HPDE6-E6E7 (cell line): ENCODE results near the gene TMEM41A.

Experiments
- DNase-seq: peaks from one replicate; pipeline ENCODE4 v3.0.0; 2011; ENCODE audit warnings: missing footprints; ENCODE audit errors: extremely low spot score

The TMEM41A gene

DNA sequence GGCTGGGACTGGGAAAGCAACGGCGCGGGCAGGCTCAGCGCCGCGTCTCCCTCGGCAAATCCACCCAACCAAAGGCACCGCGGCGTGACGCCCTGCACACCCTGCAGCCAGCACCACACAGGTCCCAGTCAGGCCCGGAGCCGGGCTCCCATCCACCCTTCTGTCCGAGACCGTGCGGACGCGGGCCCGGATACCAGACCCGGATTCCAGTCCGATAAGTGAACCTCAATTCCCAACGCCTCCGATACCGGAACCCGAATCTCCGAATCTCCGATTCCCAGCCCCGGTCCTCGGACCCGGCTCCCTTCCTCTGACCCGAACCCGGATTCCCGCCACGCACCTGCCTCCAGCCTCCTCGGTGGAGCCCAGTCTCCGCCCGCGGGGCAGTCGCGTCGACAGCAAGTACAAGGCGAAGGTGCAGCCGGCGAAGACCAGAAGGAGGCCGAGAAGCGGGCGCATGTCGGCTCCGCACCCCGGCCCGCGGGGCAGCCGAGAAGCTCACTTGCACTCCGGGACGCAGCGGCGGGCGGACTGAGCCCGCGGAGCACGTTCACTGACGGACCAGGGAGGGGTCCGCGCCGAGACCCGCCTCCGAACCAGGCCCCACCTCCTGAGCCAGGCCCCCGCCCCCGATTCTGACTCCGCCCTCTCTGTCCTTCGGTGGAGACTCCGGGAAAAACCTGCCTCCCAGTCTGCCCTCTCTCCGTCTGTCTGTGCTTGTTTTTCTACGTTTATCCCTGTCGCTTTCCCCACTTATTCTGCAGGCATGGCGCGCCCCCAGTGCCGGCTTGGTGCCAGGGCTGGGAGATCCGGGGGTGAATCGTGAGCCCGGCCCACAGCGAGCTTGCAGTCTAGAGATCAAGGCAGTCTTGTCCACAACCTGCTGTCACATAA, at the start of gene TMEM41A:
Gene TMEM41A (minus strand): TSS at position 533 of the 894 bp plus-strand sequence. CDS start 74 bp downstream, at position 459.
- DNase-seq: peak; percentile 94

DNA sequence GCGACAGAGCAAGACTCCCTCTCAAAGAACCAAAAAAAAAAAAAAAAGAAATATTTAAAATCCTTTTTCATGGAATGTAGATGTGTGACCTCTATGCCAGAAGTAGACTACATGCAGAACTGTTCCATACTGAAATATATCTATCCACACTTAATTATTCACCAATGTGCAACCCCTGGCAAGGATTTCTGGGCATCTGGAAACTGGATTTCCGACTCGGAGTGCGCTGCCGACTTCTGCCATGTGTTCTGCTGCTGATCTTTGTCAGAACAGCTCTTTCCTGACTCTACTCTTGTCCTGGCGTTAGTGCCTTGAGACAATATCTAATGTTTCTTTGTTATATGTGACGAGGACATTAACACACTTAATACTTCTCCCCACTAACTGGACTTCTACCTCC, 41.9 kb upstream of the TMEM41A start:
- DNase-seq: no peak

DNA sequence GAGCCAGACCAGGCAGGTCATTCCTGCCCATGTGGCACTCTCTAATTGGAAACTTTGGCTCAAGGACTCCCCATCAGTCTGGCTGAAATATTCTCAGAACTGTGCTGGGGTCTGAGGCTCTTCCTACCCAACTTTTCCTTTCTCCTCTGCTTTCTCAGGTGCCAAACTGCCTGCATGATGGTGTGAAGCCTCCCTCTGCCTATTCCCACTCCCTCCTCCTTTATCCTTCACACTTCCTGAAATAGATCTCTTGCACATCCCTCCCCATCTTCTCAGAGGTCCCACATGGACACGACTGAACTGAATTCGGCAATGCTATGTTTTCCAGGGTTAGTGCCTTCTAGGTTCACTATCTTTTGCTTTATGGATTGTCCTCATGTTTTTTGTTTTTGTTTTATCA, 41.1 kb upstream of the TMEM41A start:
- DNase-seq: no peak

DNA sequence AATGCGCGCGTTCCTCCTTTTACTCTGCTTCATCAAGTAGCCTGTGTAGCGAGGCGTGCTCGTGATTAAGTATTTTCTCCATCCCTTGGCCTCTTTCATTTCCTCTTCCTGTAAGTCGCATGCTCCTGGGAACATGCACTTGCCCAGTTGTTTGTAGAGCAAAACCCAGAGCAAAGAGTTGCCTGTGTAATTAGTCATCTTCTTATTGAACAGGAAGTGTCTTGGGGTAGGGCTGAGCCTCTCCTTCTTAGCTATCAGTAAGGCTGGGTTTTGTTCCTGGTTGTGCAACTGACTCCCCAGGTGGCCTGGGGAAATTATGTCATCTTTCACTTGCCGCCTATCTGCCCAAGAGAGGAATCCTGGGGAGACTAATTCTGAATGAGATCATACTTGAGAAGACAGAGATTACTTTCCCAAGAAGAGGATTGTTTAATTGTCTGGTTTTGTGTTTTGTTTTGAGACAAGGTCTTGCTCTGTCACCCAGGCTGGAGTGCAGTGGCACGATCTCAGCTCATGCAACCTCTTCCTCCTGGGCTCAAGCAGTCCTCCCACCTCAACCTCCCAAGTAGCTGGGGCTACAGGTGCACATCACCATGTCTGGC, 38.6 kb upstream of the TMEM41A start:
- DNase-seq: peak; percentile 91

DNA sequence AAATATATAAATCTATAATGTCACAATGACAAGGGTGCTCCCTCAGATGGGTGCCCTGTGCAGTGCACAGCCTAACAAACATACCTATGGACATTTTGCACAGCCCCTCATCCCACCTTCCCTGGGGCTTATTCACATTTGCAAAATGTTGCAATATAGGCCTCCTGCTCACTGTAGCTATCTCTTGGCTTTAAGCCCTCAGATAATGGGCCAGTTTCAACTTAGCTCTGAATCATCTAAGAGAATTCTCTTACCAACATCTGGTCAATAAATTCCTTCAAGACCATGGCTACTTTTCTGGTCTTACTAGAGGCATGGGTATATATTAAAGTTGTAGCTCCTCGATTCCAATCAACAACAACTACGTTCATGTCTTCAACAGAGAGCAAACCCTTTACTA, 35.7 kb upstream of the TMEM41A start:
- no peak for DNase-seq

DNA sequence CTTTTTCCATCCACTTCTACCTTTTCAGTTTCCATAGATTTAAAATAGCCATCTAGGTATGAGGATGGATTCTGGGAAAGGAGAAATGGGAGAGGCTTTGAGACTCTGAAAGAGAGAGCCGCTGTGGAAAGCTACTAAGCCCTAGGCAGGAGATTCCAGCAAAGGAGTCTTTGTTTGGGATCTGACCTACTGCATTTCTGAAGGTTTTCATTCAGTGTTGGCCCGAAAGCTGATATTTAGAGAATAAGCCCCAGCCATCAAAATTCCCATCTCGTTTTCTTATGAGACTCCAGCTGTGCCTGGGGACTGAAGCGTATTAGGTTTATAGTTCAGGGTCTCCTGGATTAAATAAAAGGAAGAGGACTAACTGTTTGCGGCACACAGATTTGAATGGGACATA, 34.1 kb upstream of the TMEM41A start:
- no peak for DNase-seq

- DNase-seq: no peak
Observed at GRCh38 chr3:185530856-185531255, 32.0 kb upstream of the TMEM41A start.

- DNase-seq: no peak
Observed at GRCh38 chr3:185528532-185528931, 29.7 kb upstream of the TMEM41A start.

GRCh38 chr3:185527364-185527763, 28.5 kb upstream of the TMEM41A start:
- DNase-seq: no peak

GRCh38 chr3:185526349-185526951, 27.6 kb upstream of the TMEM41A start:
- DNase-seq: no peak

DNA sequence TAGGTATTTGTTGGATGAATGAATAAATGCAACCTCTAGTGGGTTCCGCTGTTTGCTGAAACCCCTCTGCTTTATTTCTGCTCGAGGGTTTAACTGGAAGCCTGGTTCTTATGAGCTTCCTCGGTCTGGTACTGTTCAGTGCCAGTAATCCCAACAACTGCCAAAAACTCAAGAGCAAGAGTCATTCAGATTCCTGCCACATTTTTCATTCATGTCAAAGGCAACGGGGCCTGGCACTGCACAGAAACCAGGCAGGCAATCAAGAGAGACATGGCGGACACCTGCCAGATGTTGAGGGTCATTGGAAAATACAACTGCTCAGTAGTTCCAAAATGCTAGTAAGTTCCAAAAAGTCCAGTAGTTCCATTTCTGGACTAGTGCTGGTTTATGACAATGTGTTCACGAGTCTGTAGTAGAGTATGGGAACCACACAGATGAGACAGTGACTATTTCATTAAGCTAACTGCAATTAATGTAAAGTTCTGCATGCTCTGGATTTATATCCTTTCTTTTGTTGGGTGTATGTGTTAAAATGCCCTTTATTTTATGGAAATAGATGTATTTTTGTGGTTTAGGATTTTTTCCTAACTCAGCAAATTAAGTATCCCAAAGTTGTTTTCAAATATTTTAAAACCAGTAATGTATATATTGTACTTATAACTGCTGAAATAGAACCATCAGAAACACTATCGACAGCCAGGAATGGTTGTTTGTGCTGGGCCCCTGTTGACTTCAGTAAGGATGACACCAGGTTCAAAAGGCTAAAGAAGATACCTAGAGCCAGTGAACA, 22.7 kb upstream of the TMEM41A start:
- no peak for DNase-seq

DNA sequence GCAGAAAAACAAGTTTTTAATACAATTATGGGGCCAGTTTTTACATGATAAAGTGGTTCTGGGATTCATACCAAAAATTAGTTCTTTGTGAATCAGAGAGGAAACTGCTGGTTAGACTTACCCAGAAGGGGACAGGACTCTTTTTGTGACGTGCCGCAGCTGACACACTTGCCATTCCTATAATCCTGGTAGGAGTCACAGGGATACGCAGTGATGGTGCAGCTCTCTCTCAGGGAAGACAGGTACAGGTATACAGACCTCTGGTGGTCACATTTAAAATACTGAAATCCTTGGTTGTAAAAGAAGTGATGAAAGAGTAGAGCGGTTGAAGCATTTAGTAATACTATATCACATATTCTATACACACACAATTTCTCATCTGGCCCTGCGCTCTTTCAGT, 20.2 kb upstream of the TMEM41A start:
- DNase-seq: no peak

GRCh38 chr3:185517387-185518130, 18.7 kb upstream of the TMEM41A start:
- no peak for DNase-seq

- DNase-seq: no peak
Observed at GRCh38 chr3:185511711-185512110, 12.9 kb upstream of the TMEM41A start.

DNA sequence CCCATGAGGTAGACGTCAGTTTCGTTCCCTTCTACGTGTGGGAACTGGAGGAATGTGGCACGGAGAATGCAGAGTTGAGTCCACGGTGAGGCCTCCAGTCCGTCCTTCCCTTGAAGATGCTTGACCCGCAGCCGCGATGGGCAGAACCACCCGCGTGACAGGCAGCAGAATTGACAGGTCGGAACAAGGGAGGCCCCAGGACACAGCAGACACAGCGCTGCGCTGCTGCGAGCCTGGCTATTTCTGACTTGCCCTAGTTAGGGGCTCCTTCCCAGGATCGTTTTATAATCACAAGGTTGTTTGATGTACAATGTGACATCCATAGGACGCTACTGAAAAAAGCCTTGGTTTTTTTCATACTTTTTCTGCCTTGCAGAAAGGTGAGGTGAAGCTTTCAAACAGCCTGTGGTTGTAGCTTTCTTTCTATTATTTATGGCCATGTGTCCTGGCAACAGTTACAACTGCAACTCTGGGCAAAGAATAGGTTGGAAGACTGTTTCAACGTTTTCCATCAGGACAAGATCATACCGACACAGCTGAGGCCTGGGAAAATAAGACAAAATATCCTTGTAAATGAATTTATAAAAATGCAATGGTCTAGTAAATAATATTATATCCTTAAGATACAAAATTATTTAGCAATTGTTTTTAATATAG, 9.6 kb upstream of the TMEM41A start:
- DNase-seq: no peak

DNA sequence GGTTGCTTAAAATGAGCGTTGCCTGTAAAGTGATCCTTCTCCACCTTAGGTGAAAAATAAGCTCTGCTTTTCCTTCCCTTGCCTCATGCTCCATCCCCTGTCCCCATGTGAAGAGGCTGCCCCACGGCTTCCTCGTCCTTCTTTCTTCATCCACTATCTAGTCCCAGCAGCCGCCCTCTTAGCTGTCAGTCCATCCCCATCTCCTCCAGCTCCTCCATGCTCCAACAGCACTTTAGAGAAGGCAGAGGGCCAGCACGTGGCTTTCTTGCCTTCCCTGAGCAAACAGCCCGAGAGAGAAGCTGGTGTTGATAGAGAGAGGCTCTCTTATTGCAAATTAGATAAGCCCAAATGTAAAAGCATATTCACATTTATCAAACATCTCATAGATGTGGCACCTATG, 9.0 kb upstream of the TMEM41A start:
- DNase-seq: no peak

DNA sequence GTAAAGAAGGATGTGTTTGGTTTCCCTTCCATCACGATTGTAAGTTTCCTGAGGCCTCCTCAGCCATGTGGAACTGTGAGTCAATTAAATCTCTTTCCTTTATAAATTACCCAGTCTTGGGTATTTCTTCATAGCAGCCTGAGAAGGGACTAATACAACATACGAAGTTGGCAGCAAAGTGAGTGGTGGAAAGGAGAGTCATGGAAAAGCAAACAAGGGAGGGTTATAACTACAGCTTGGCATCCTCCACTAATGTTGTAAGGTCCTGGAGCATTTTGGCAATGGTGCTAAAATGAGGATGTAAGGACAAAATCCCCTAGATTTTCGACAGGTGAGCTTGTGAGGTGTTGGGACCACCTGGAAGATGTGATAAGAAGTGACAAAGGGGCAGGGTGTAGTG, 5.8 kb upstream of the TMEM41A start:
- no peak for DNase-seq

- DNase-seq: no peak
Observed at GRCh38 chr3:185503521-185503920, 4.7 kb upstream of the TMEM41A start.

GRCh38 chr3:185502987-185503386, 4.2 kb upstream of the TMEM41A start:
- no peak for DNase-seq

DNA sequence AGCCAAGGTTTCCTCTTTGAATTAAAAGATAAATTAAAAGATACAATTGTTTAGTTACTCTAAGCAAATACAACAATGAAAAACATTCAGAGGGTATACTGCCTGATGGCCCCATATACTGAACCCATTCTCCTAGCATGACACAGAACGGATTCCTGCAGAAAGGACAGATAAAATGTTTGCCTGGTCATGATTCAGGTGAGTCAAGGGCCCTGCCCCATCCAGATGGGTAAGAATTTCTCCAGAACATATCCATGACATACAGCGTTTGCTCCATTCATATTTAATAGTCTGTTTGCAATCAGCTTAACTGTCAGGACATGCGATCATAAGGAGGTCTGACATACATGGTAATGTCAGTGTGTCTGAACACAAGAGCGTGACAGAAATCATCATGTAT, 8.6 kb downstream of the TMEM41A start:
- DNase-seq: no peak

GRCh38 chr3:185489462-185489861, 9.4 kb downstream of the TMEM41A start:
- no peak for DNase-seq
